Measurements from ENCODE around the gene TPD52L1.

Gene TPD52L1

DNA sequence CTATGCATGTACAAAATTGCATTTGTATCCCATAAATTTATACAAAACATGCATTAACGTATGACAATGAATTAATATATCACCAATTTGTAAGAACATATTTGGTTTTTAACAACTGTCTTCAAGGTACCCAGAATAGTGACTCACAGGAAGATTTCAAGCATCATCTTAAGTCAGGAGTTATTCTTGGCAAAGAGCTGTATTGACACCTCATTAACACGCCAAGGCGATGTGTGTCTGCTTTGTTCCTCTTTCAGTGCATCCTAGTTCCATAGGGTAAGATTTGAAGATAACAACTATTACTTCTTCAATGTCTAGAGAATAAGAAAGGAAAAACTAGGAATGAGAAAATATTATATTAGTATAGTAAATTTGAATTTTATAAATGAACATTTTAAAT lies 35.8 kb upstream of the TPD52L1 start (continued):
- TF ChIP-seq PPARA (CRISPR knock-in tag; IDR thresholded peaks at IDR 0.05; ENCODE audit: borderline replicate concordance), result no peak
- TF ChIP-seq ZC3H10 (CRISPR knock-in tag; IDR thresholded peaks at IDR 0.05), result no peak
- no peak for TF ChIP-seq ZFP30 (CRISPR knock-in tag; IDR thresholded peaks at IDR 0.05)

DNA sequence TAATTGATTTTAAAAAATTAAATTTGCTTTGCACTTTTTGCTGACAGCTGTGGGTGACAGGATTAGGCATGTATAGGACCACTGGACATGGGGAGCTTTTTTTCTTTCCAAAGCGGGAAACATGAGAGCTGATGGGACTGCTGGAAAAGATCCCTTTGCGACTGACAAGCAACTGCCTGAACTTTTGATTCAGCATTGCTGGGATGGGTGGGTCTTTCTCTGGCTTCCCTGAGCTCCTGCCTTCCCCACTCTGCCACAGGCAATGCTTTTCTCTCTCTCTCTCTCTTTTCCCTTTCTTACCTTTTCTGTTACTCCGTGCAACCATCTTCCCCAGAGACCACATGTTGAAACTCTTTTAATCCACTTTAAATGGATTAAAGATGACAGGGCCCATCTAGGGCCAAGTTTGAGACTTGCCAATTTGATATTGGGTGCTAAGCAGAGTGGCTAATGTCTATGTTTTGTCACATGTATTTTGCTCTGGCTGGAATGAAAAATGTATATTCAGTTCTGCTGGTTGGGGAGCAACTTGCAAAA lies 33.5 kb upstream of the TPD52L1 start:
- no peak for ATAC-seq
- TF ChIP-seq ZFP30 (CRISPR knock-in tag; IDR thresholded peaks at IDR 0.05) (no peak), ZNF565 (CRISPR knock-in tag; conservative IDR thresholded peaks at IDR 0.05; ENCODE audit: low read depth) (no peak), OSR1 (CRISPR knock-in tag; IDR thresholded peaks at IDR 0.05) (no peak), POU6F1 (CRISPR knock-in tag; IDR thresholded peaks at IDR 0.05; ENCODE audit: borderline replicate concordance, low read depth) (no peak), TCF4 (CRISPR knock-in tag; IDR thresholded peaks at IDR 0.05; ENCODE audit: borderline replicate concordance) (no peak), ZC3H10 (CRISPR knock-in tag; IDR thresholded peaks at IDR 0.05) (no peak), CREB5 (CRISPR knock-in tag; IDR thresholded peaks at IDR 0.05; ENCODE audit: low read depth) (no peak), ZNF8 (CRISPR knock-in tag; IDR thresholded peaks at IDR 0.05) (no peak), ZFP3 (CRISPR knock-in tag; IDR thresholded peaks at IDR 0.05) (no peak), ZNF70 (CRISPR knock-in tag; IDR thresholded peaks at IDR 0.05) (no peak), ISL1 (CRISPR knock-in tag; IDR thresholded peaks at IDR 0.05) (no peak), CSRNP3 (CRISPR knock-in tag; IDR thresholded peaks at IDR 0.05) (no peak)
- TF ChIP-seq, protein P1, sequence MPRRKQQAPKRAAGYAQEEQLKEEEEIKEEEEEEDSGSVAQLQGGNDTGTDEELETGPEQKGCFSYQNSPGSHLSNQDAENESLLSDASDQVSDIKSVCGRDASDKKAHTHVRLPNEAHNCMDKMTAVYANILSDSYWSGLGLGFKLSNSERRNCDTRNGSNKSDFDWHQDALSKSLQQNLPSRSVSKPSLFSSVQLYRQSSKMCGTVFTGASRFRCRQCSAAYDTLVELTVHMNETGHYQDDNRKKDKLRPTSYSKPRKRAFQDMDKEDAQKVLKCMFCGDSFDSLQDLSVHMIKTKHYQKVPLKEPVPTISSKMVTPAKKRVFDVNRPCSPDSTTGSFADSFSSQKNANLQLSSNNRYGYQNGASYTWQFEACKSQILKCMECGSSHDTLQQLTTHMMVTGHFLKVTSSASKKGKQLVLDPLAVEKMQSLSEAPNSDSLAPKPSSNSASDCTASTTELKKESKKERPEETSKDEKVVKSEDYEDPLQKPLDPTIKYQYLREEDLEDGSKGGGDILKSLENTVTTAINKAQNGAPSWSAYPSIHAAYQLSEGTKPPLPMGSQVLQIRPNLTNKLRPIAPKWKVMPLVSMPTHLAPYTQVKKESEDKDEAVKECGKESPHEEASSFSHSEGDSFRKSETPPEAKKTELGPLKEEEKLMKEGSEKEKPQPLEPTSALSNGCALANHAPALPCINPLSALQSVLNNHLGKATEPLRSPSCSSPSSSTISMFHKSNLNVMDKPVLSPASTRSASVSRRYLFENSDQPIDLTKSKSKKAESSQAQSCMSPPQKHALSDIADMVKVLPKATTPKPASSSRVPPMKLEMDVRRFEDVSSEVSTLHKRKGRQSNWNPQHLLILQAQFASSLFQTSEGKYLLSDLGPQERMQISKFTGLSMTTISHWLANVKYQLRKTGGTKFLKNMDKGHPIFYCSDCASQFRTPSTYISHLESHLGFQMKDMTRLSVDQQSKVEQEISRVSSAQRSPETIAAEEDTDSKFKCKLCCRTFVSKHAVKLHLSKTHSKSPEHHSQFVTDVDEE (CRISPR knock-in tag; IDR thresholded peaks at IDR 0.05), result no peak

DNA sequence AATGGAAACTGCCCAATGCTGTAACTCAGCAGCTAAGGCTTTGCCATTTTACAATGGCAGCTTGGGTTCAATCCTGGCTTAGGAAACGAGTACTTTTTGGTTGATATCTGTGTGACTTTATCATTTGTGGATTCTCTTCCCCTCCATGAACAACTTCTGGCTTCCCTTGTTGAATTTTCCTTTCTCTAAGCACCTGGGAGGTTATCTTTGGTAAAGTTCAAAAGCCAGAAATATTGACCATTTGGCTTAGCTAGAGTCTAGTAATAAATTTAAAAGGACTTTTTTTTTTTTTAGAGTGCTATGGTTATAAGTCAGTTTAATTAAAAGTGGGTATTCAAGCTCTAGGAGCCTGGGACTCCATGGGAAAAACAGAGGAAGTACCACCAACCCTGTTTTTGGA lies 31.7 kb upstream of the TPD52L1 start:
- TF ChIP-seq BACH2 (CRISPR knock-in tag; IDR thresholded peaks at IDR 0.05; ENCODE audit: borderline replicate concordance) (no peak), ZNF8 (CRISPR knock-in tag; IDR thresholded peaks at IDR 0.05) (no peak), RARB (CRISPR knock-in tag; IDR thresholded peaks at IDR 0.05) (no peak), CSDC2 (CRISPR knock-in tag; IDR thresholded peaks at IDR 0.05) (no peak), TCF4 (CRISPR knock-in tag; IDR thresholded peaks at IDR 0.05; ENCODE audit: borderline replicate concordance) (no peak), OSR1 (CRISPR knock-in tag; IDR thresholded peaks at IDR 0.05) (no peak), ZNF565 (CRISPR knock-in tag; conservative IDR thresholded peaks at IDR 0.05; ENCODE audit: low read depth) (no peak), GLIS3 (CRISPR knock-in tag; IDR thresholded peaks at IDR 0.05) (no peak), ESRRG (CRISPR knock-in tag; IDR thresholded peaks at IDR 0.05) (no peak), ZNF70 (CRISPR knock-in tag; IDR thresholded peaks at IDR 0.05) (no peak), CREB5 (CRISPR knock-in tag; IDR thresholded peaks at IDR 0.05; ENCODE audit: low read depth) (no peak), TOX (CRISPR knock-in tag; IDR thresholded peaks at IDR 0.05; ENCODE audit: borderline replicate concordance) (no peak)
- ATAC-seq, result no peak

GRCh38 chr6:125123051-125123450 lies 30.5 kb upstream of the TPD52L1 start:
- no peak for ATAC-seq
- TF ChIP-seq ARNTL (CRISPR knock-in tag; IDR thresholded peaks at IDR 0.05; ENCODE audit: borderline replicate concordance, low read depth), result no peak
- TF ChIP-seq PPARA (CRISPR knock-in tag; IDR thresholded peaks at IDR 0.05; ENCODE audit: borderline replicate concordance), result no peak
- no peak for TF ChIP-seq CSRNP3 (CRISPR knock-in tag; IDR thresholded peaks at IDR 0.05)
- TF ChIP-seq ESRRG (CRISPR knock-in tag; IDR thresholded peaks at IDR 0.05), result no peak
- TF ChIP-seq BACH2 (CRISPR knock-in tag; IDR thresholded peaks at IDR 0.05; ENCODE audit: borderline replicate concordance), result no peak
- no peak for TF ChIP-seq GLIS3 (CRISPR knock-in tag; IDR thresholded peaks at IDR 0.05)
- no peak for TF ChIP-seq ZNF8 (CRISPR knock-in tag; IDR thresholded peaks at IDR 0.05)
- TF ChIP-seq ZNF565 (CRISPR knock-in tag; conservative IDR thresholded peaks at IDR 0.05; ENCODE audit: low read depth), result no peak
- TF ChIP-seq, protein P1 (CRISPR knock-in tag; IDR thresholded peaks at IDR 0.05), result no peak

Measured in SK-N-SH treated with all-trans-retinoic acid at 6 μM for 48 hours (cell line).